GM18507 (cell line): ENCODE measurements around the gene KCTD16.

Experiments used
- DNase-seq: peaks from one replicate; pipeline ENCODE4 v3.0.0; 2011; ENCODE audit warnings: low read depth; ENCODE audit not compliant: insufficient read length; ENCODE audit errors: extremely low spot score
- FAIRE-seq: peaks from 2 replicates; lab custom pipeline; 2011; peaks lifted over from hg19 to GRCh38; lab: Jason Lieb, UNC

KCTD16 gene

GRCh38 chr5:144202726-144203125, 32.1 kb downstream of the KCTD16 start:
- FAIRE-seq: no peak

GRCh38 chr5:144203750-144204596, 33.3 kb downstream of the KCTD16 start:
- DNase-seq (no peak), FAIRE-seq (peak; percentile 86)

More at GRCh38 chr5:144202726-144203125, 32.1 kb downstream of the KCTD16 start:
- DNase-seq: no peak

DNA sequence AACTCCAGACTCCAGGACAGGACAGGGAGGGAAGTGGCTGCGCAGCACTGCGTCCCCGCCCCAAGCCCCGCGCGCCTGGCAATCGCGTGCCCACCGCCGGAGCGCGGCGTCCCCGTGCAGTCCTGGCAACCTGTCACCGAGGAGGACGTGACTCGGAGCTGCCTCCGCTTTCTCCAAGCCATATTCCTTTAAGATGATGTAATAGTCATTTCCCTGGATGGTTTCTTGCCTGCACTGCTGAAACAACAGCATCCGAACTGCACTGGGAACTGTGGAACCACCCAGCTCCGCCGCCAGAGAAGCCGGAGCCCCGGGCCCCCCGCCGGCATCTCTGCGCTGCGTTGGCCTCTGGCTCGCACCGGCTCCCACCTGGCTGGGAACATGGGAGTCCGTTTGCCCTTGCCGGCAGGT, 34.5 kb downstream of the KCTD16 start:
- FAIRE-seq (no peak), DNase-seq (no peak)

- DNase-seq (no peak), FAIRE-seq (no peak)
Observed at GRCh38 chr5:144206141-144206540, 35.5 kb downstream of the KCTD16 start.

- FAIRE-seq: no peak
- DNase-seq: no peak
Observed at GRCh38 chr5:144207875-144208444, 37.3 kb downstream of the KCTD16 start.

DNA sequence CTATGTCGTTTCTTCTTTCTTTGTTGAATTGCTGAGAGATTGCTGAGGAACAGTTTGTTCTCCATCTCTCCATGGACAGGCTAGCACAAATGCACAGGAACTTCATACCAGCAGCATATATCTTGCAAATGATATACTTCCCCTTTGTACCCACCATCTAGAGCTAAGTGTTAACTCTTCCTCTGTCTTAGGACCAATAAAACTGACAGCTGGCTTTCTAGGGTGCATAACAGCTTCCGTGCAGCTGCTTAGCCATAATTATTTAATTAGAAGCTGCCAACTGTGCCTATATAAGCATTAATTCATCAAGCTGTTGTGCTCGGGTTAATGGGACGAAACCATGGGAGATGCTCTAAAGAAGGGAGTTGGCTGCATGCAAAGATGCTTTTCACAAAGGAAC, 38.7 kb downstream of the KCTD16 start:
- no peak for DNase-seq
- FAIRE-seq: no peak

GRCh38 chr5:144210655-144211054, 40.0 kb downstream of the KCTD16 start:
- FAIRE-seq (no peak), DNase-seq (no peak)

GRCh38 chr5:144219869-144220268, 49.2 kb downstream of the KCTD16 start:
- FAIRE-seq (no peak), DNase-seq (no peak)

DNA sequence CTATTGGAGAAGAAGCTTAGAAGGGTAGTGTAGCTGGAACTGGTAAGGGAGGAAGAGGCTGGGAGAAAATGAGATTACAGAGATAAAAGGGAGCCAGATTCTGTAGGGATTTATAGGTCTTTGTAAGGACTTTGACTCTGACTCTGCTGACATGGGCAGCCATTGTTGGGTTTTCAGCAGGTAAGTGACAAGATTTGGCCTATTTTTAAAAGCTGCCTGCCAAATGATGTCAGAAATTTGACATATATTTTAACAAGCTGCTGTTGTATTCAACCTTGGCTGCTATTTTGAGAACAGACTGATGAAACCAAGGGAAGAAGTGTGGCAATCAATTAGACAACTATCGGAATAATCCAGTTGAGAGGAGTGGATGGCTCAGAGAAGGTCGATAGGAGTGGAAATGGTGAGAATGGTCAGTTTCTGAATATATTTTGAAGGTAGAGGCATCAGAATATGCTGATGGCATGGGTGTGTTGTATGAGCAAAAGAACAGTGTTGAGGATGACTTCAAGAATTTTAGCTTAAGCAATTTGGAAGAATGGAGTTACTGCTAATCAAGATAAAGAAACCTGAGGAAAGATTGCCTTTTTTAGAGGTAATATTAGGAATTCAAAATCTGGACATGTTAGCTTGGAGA, 56.8 kb downstream of the KCTD16 start:
- FAIRE-seq (no peak), DNase-seq (no peak)

DNA sequence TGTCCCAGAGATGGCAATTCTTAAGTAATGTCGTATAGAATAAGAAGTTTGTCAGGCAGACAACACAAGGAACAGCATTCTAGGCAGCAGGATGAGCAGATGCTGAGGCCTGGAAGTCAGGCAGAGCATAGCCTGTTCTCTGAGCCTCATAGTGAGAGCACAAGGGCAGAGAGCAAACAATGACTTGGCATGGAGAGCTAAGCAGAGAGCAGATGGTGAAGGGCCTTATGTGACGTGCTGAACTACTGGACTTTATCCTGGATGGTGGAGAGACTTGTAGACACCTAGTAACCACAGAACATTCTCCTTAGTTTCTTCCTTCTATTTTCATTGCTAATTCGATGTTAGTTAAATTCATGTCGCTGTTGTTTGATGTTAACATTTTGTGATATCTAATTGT, 60.1 kb downstream of the KCTD16 start:
- no peak for DNase-seq
- no peak for FAIRE-seq

DNA sequence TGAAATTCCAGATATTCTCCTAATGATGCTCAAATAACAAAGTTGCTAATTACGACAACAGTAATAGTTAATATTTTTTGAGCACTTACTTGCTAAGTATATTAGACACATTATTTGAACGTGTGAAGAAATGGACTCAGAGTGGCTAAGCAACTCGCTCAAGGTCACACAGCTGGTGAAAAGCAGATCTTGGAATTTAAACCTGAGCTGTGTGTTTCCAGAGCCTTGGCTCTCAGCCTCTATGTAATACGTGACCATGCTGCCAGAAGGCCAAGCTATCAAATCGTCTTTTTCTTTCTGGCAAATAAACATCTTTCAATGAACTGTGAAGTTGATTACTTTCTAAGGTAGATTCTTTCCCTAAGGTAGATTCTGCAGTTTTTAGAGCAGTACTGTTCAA, 61.6 kb downstream of the KCTD16 start:
- no peak for DNase-seq
- FAIRE-seq: no peak

DNA sequence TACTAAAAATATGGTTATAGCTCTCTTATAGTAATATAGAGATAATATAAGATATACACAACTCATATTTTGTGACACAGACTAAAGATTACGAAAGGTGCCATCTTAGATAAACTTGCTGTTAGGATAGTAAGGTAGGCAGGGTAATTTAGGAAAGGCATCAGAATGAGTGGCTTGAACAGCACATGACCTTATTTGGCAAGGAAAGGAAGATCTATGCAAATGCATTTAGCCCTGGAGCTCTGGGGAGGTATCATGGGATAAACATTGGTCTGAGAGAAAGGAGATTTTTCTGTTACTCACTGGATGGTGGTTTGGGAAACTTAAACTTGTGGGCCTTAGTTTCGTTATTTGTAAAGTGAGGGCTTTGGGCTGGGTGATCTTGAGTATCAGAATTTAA, 65.8 kb downstream of the KCTD16 start:
- no peak for FAIRE-seq

DNA sequence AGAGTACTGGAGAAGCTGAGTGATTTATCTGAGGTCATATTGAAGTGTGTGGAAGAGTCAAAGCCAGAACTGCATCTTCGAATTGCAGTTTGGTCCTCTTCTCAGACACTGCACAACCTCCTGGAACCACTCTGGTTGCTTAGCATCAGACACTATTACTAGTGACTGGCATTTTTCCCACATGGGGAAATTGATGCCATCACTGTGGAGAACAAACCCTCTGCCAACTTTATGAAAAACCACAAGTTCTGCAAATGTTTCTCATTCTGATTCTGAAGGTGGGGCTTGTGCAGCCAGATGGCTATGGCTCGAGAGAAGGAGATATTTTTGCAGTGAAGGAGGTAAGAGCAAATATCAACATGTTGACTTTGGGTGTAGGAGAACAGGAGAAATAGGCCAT, 67.2 kb downstream of the KCTD16 start:
- DNase-seq (no peak), FAIRE-seq (no peak)

More for the DNA sequence above, 65.8 kb downstream of the KCTD16 start:
- no peak for DNase-seq

GRCh38 chr5:144247131-144247530, 76.5 kb downstream of the KCTD16 start:
- no peak for FAIRE-seq

GRCh38 chr5:144248015-144248414, 77.3 kb downstream of the KCTD16 start:
- DNase-seq: no peak
- FAIRE-seq: no peak

More at GRCh38 chr5:144247131-144247530, 76.5 kb downstream of the KCTD16 start:
- no peak for DNase-seq

GRCh38 chr5:144249755-144250464, 79.2 kb downstream of the KCTD16 start:
- no peak for DNase-seq
- no peak for FAIRE-seq

- FAIRE-seq (no peak), DNase-seq (no peak)
Observed at GRCh38 chr5:144254552-144254951, 83.9 kb downstream of the KCTD16 start.

DNA sequence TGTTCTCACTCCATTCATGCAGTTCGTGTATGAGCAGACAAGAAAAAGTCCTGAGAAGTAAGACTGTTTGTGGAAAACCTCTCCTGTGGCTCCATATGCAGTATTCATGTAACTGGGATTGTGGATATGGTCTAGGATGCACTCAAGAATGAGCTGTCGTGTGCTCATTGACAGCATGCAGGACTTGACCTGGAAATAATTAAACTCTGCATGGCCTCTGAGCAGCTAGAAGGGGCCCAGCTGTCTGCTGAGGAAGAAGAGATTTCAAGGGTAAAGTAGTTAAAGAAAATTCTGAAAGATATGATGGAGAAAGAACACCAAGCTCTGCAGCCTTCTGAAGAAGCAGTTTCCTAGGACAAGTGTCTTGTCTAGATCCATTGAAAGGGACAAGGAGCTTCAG, 89.4 kb downstream of the KCTD16 start:
- FAIRE-seq (no peak), DNase-seq (no peak)

GRCh38 chr5:144265643-144266247, 95.1 kb downstream of the KCTD16 start:
- DNase-seq: no peak
- FAIRE-seq: no peak
